ENCODE data around the gene VEGFA.
A peak's percentile ranks its signal among the peaks of the same experiment; 100 is the strongest.

The VEGFA gene

GRCh38 chr6:43774776-43775534, 4.9 kb downstream of the VEGFA start:
- TF ChIP-seq CTCF (conservative IDR thresholded peaks at IDR 0.05), result peak; percentile 84
- no peak for TF ChIP-seq ZFX (IDR thresholded peaks at IDR 0.05)
- H3K27ac ChIP-seq, result peak overlapping the region; percentile 97

- no peak for TF ChIP-seq CTCF (conservative IDR thresholded peaks at IDR 0.05)
- TF ChIP-seq ZFX (IDR thresholded peaks at IDR 0.05), result no peak
- H3K27ac ChIP-seq, result peak overlapping the region; percentile 97; the same call in 1 of the 2 replicates
Observed at GRCh38 chr6:43775535-43775885, 5.5 kb downstream of the VEGFA start.

GRCh38 chr6:43776115-43776798, 6.2 kb downstream of the VEGFA start:
- no peak for TF ChIP-seq ZFX (IDR thresholded peaks at IDR 0.05)
- no peak for TF ChIP-seq CTCF (conservative IDR thresholded peaks at IDR 0.05)
- H3K27ac ChIP-seq, result no peak overlapping the region

GRCh38 chr6:43776799-43777776, 7.1 kb downstream of the VEGFA start:
- TF ChIP-seq CTCF (conservative IDR thresholded peaks at IDR 0.05) (no peak), ZFX (IDR thresholded peaks at IDR 0.05) (no peak)
- H3K27ac ChIP-seq, result no peak overlapping the region

GRCh38 chr6:43778131-43778855, 8.3 kb downstream of the VEGFA start:
- TF ChIP-seq CTCF (conservative IDR thresholded peaks at IDR 0.05), result no peak
- no peak for TF ChIP-seq ZFX (IDR thresholded peaks at IDR 0.05)
- H3K27ac ChIP-seq, result no peak overlapping the region

GRCh38 chr6:43778976-43779851, 9.2 kb downstream of the VEGFA start:
- no peak for TF ChIP-seq CTCF (conservative IDR thresholded peaks at IDR 0.05)
- TF ChIP-seq ZFX (IDR thresholded peaks at IDR 0.05), result no peak
- H3K27ac ChIP-seq, result no peak overlapping the region
